Stimulated activated CD4-positive, alpha-beta T cell treated with anti-CD3 and anti-CD28 coated beads, Interleukin-4, amount 100 ng/mL, for 48 hours (primary cell): ENCODE measurements around the gene L3MBTL3.

Source experiments
- DNase-seq, 2 donors: peaks; one replicate each; pipeline ENCODE4 v3.0.0-alpha.2; 2020; ENCODE audit warnings: low read depth in 2 of 2

Gene L3MBTL3

GRCh38 chr6:130027948-130028347 is 9.6 kb downstream of the L3MBTL3 start:
- DNase-seq: no peak

DNA sequence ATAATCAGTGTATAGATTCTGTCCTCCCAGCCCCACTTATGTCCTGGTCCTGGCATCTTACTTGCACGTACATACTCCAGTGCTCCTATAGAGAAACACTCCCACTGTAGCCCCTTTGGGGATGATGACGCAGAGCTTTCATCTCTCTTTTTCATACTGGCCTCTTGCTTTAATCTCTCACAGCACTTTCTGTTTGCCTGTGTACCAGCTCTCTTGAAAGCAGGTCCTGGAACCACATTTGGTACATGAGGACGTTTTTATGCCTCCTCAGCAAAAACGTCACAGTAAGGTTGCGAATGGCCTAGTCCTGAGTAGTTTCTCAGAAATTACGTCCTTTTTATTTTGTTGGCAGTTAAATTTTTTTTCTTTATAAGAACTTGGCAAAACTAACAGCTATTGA is 10.8 kb downstream of the L3MBTL3 start:
- no peak for DNase-seq

DNA sequence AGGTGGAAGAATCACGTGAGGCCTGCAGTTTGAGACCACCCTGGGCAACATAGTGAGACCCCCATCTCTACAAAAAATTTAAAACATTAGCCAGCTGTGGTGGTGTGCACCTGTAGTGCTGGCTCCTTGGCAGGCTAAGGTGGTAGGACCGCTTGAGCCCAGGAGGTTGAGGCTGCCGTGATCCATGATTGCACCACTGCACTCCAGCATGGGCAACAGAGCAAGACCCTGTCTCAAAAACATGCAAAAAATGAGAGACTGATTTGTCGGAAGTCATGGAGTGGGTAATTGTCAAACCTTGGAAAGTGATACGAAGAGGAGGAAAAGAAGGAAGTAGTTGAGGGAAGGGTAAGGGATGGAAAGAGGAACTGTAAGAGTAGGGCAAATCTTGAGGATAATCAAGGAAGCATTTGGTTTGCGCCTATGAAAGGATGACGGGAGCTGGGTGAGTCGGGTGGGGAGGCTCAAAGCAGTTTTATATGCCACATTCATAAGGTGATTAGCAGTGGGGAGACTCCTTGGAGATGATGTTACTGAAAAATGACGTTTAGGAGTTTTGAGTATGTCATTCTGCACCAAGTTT is 14.5 kb downstream of the L3MBTL3 start:
- no peak for DNase-seq

GRCh38 chr6:130033949-130034348 is 15.6 kb downstream of the L3MBTL3 start:
- no peak for DNase-seq

GRCh38 chr6:130034378-130035146 is 16.2 kb downstream of the L3MBTL3 start:
- DNase-seq: no peak

- no peak for DNase-seq
These were observed 16.8 kb downstream of the L3MBTL3 start for GRCh38 chr6:130035211-130035610.

DNA sequence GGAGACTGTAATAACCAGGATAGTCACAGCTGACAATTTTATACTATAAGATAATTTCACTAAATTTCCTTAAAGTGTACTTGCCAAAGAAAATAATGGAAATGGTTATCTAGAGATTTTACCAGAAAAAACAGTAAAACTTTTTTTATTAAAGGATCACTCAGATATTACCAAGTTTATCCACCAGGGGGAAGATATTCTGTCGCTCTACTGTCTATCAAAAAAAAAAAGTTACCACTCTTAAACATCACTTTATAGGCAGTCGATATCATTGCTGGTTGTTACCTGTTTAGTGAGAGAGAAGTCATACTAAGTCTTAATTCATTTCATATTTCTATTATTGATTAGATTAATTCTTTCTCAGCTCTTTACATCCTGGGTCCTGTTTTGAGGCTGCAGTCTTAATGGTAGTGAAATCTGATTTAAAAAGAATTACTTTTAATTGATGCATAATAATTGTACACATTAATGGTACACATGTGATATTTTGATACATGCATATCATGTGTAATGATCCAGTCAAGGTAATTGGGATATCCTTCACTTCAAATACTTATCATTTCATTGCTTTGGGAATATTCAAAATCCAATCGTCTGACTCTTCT is 18.9 kb downstream of the L3MBTL3 start:
- no peak for DNase-seq

DNA sequence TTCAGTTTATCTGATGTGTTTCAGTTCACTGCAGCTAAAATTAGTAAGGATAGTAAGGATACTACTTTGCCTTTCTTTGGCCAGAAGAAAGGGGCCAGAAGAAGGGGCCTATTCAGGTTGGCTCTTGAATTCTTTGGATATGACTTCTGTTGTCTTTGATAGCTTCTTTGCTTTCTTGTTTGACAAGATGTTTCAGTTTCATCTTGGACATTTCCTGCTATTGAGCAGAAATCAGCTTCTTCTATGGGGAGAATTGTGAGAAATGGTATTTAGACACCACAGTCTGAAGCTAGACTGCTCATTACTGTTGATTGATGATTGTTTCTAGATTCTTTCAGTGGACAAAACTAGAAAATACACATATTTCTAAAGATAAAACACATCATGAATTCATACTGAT is 23.2 kb downstream of the L3MBTL3 start:
- DNase-seq: no peak

- DNase-seq: no peak
These were observed 25.0 kb downstream of the L3MBTL3 start for GRCh38 chr6:130043344-130043743.

GRCh38 chr6:130045622-130046021 is 27.2 kb downstream of the L3MBTL3 start:
- no peak for DNase-seq

GRCh38 chr6:130046671-130047070 is 28.3 kb downstream of the L3MBTL3 start:
- DNase-seq: no peak

GRCh38 chr6:130047088-130047995 is 29.0 kb downstream of the L3MBTL3 start:
- no peak for DNase-seq

DNA sequence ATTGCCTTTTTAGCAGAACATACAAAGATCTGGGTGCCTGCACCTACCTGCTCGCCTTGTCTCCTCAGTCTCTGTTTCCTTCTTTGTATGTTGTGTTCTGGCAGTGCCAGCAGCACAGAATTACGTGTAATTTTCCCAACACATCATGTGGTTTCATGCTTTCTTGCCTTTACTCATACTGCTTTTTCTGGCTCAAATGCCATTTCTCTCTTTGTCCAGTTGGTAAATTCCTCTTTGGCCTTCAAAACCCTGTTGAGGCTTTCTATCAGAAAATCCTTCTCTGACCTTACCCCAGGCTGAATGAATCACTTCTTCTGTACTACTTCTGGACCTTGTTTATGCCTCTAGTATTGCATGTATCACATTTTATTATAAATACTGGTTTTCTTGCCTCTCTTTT is 31.8 kb downstream of the L3MBTL3 start:
- no peak for DNase-seq

GRCh38 chr6:130054725-130055124 is 36.3 kb downstream of the L3MBTL3 start:
- DNase-seq: no peak

GRCh38 chr6:130055271-130055670 is 36.9 kb downstream of the L3MBTL3 start:
- DNase-seq: no peak

DNA sequence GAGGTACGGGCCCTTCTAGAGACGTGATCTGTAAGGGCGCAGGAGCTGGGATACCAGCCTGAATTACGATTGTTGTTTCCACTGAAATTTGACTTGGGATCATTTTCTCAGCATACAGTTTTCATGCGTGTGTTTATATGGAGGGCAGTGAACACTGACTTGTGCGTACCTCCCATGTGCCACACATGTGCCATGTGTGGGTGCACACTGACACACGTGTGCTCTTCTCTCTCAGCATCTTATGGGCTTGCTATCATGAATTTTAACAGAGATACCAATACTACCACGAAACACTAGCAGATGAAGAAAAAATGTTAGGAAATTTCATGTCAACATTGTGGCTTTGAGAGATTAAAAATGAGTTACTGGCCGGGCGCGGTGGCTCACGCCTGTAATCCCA is 39.1 kb downstream of the L3MBTL3 start:
- no peak for DNase-seq

GRCh38 chr6:130063806-130064205 is 45.4 kb downstream of the L3MBTL3 start:
- no peak for DNase-seq

- no peak for DNase-seq
These were observed 47.3 kb downstream of the L3MBTL3 start for GRCh38 chr6:130065609-130066156.

- DNase-seq: no peak
These were observed 51.1 kb downstream of the L3MBTL3 start for GRCh38 chr6:130069485-130069884.

DNA sequence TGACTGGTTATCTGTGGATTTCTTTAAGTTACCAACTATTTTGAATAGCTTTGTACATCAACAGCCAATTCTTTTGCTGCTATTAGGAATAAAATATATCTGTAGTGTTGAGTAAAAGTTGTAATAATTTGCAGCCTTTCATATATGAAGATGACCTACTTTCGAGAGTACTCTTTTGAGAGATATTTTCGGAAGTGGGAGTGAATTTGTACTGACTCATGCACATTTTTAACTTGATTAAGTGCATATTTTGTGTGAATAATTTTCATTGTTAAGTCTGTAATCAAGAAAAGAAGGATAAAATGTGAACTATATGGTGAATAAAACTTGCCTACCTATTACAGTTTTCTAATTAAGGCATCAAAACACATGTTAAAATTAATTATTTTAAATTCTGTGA is 51.9 kb downstream of the L3MBTL3 start:
- no peak for DNase-seq

DNA sequence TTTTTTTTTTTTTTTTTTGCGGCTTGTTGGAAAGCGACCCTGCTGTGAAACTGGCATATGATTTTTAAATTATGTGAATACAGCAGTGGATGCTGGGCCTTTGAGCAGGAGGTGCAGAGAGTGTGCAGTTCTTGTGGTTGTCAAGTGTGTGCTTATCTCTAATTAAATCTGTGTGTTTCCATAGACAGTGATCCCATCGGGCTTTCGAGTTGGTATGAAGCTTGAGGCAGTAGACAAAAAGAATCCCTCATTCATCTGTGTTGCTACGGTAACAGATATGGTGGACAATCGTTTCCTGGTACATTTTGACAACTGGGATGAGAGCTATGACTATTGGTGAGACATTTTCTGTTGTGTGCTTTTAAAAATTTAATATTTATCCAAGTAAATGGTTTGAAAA is 52.4 kb downstream of the L3MBTL3 start:
- DNase-seq: no peak
